DMS153 (cell line): Measurements from ENCODE around the gene GIPC2.
A peak's percentile ranks its signal among the peaks of the same experiment; 100 is the strongest.
"Not testable (repeated sequence)": the region's sequence is repeated elsewhere in the genome, so short reads cannot be mapped to it uniquely, and the experiment has no call there.

Experiments
- DNase-seq: peaks from one replicate; lab custom pipeline; 2025; lab: John Stamatoyannopoulos, UW

Gene GIPC2

GRCh38 chr1:78045926-78046778 lies at the start of gene GIPC2:
Gene GIPC2 (plus strand): TSS chr1:78045966. CDS start chr1:78046095, 129 bp downstream.
- no peak for DNase-seq

- no peak for DNase-seq
These were observed 49.0 kb upstream of the GIPC2 start for GRCh38 chr1:77996734-77997133.

- DNase-seq: not testable (repeated sequence)
These were observed 45.2 kb upstream of the GIPC2 start for GRCh38 chr1:78000536-78000935.

- no peak for DNase-seq
These were observed 42.6 kb upstream of the GIPC2 start for GRCh38 chr1:78003070-78003746.

- DNase-seq: peak; percentile 36
These were observed 41.7 kb upstream of the GIPC2 start for GRCh38 chr1:78003882-78004718.

- peak; percentile 56 for DNase-seq
These were observed 40.9 kb upstream of the GIPC2 start, which contains the start of gene DNAJB4 for GRCh38 chr1:78004719-78005447. Gene DNAJB4 (plus strand): TSS chr1:78004939. CDS start chr1:78005111, 172 bp downstream.

- no peak for DNase-seq
These were observed 40.4 kb upstream of the GIPC2 start for GRCh38 chr1:78005448-78005722.

GRCh38 chr1:78005755-78006154 lies 40.0 kb upstream of the GIPC2 start:
- DNase-seq: no peak

- DNase-seq: no peak
These were observed 39.2 kb upstream of the GIPC2 start for GRCh38 chr1:78006521-78006920.

- DNase-seq: no peak
These were observed 38.0 kb upstream of the GIPC2 start for GRCh38 chr1:78007677-78008341.

- DNase-seq: no peak
These were observed 36.5 kb upstream of the GIPC2 start for GRCh38 chr1:78009276-78009675.

- no peak for DNase-seq
These were observed 35.9 kb upstream of the GIPC2 start for GRCh38 chr1:78009836-78010235.

GRCh38 chr1:78011050-78011449 lies 34.7 kb upstream of the GIPC2 start:
- no peak for DNase-seq

- no peak for DNase-seq
These were observed 30.6 kb upstream of the GIPC2 start for GRCh38 chr1:78015148-78015547.

GRCh38 chr1:78019024-78019423 lies 26.7 kb upstream of the GIPC2 start:
- DNase-seq: no peak

- not testable (repeated sequence) for DNase-seq
These were observed 24.6 kb upstream of the GIPC2 start for GRCh38 chr1:78021134-78021533.

GRCh38 chr1:78029793-78030192 lies 16.0 kb upstream of the GIPC2 start:
- DNase-seq: no peak

GRCh38 chr1:78032996-78033796 lies 12.6 kb upstream of the GIPC2 start:
- no peak for DNase-seq

- no peak for DNase-seq
These were observed 12.0 kb upstream of the GIPC2 start for GRCh38 chr1:78033797-78034172.

- DNase-seq: no peak
These were observed 10.6 kb upstream of the GIPC2 start for GRCh38 chr1:78035121-78035520.

GRCh38 chr1:78036450-78036849 lies 9.3 kb upstream of the GIPC2 start:
- DNase-seq: no peak
